GM21717 (cell line): ENCODE results near the gene LYSMD2.

Source experiments
- ATAC-seq: cut with Tn5 transposase; IDR thresholded peaks from one replicate; pipeline ENCODE4 v1.9.1; 2021; ENCODE audit warnings: mild to moderate bottlenecking, moderate library complexity; ENCODE audit not compliant: unreplicated experiment

Gene LYSMD2

GRCh38 chr15:51677021-51677420 lies 60.4 kb downstream of the LYSMD2 start:
- no peak for ATAC-seq

- ATAC-seq = no peak
Observed at GRCh38 chr15:51675234-51675633, 62.2 kb downstream of the LYSMD2 start.
